GOT3 (cell line): Measurements from ENCODE around the gene ST7.

Source experiments
- DNase-seq: peaks from one replicate; lab custom pipeline; 2025; ENCODE audit warnings: mixed read lengths; lab: John Stamatoyannopoulos, UW

ST7 gene

DNA sequence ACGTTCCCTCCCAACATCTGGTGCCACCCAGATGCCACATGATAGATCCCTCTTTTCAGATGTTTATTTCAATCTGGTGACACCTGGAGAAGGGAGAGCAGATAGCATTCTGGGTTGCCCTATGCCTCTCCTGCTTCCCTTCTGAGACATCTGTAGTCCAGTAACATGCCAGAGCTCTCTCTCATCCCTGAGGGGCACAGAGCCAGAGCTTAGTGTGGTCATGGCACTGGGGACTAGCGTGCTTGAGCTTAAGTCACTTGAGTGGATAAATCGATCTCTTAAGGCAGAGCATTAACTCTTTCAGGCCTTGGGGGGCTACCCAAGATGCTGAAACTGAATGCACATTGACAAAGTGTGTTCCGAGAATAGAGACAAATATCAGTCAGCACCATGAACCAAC lies 321.6 kb downstream of the ST7 start:
- no peak for DNase-seq

DNA sequence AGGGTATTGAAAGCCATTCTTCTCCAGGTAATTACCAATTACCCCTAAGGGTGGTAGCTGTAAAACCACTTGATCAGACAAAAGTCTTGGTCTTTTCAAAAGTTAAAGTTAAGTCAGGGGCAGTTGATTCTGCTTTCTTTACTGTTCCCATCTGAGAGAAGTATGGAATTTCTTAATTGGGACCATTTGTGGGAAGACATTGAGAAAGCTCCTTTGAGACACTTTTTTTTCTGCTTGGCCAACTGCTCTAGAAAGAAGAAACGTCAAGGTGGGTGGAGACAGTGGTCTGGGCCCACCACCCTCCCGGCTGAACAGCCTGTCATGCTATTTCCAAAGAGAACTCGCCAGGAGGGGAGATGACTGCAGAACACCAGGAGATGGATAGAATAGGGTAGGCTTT lies 324.3 kb downstream of the ST7 start:
- no peak for DNase-seq

DNA sequence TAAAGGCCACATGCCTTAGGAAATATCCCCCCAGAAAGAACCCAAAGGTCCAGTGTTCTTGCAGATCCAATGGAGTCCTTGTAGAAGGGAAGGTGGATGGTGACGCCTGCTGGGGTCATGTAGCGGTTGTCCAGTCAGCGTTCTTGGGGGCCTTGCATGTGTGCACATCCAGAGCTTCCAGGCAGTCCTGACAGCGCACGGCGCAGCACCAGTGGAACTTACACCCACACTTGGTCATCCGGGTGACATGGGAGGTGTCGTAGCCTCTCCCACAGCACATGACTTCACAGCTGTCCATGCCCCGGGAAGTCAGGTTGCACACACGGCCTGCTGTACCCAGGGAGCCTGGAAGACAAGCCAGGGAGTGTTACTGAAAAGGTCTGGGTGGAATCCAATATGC lies 324.7 kb downstream of the ST7 start:
- DNase-seq, result no peak

DNA sequence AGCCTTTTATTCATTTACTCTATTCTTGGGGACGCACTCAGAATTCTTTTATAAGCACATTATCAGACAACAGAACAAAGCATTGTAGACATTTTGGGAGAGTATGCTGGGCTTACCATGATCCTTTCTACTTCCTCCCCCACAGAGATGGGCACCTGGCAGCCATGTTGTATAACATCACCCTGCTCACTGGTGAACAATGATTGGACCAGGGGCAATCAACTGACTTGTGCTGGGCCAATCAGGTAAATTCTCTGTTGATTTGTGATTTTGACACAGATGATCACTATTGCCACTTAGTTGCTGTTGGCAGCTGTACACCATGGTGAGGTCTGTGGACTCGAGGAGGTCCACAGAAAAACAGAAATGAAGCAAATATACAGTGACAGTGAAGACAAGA lies 325.9 kb downstream of the ST7 start:
- no peak for DNase-seq
